IPS DF 4.7 (cell line): Measurements from ENCODE around the gene MOXD1.
"Not testable (repeated sequence)": the region's sequence is repeated elsewhere in the genome, so short reads cannot be mapped to it uniquely, and the experiment has no call there.

Experiments
- DNase-seq: peaks from one replicate; pipeline ENCODE4 v3.0.0-alpha.2; 2013; ENCODE audit warnings: low spot score; ENCODE audit errors: extremely low read depth

Gene MOXD1

GRCh38 chr6:132285004-132285780 is 116.1 kb downstream of the MOXD1 start:
- DNase-seq, result no peak

GRCh38 chr6:132282696-132283095 is 118.6 kb downstream of the MOXD1 start:
- DNase-seq, result no peak

GRCh38 chr6:132280436-132280835 is 120.8 kb downstream of the MOXD1 start:
- no peak for DNase-seq

- no peak for DNase-seq
Observed at GRCh38 chr6:132279592-132280139, 121.6 kb downstream of the MOXD1 start.

- no peak for DNase-seq
Observed at GRCh38 chr6:132275066-132275970, 126.0 kb downstream of the MOXD1 start.

GRCh38 chr6:132272776-132273175 is 128.5 kb downstream of the MOXD1 start:
- DNase-seq, result no peak

GRCh38 chr6:132270726-132271402 is 130.4 kb downstream of the MOXD1 start:
- DNase-seq, result no peak

- not testable (repeated sequence) for DNase-seq
Observed at GRCh38 chr6:132268666-132269065, 132.6 kb downstream of the MOXD1 start.

- no peak for DNase-seq
Observed at GRCh38 chr6:132268209-132268608, 133.1 kb downstream of the MOXD1 start.

- no peak for DNase-seq
Observed at GRCh38 chr6:132265451-132266097, 135.7 kb downstream of the MOXD1 start.

GRCh38 chr6:132264021-132264500 is 137.2 kb downstream of the MOXD1 start:
- DNase-seq, result no peak

GRCh38 chr6:132261354-132261753 is 139.9 kb downstream of the MOXD1 start:
- DNase-seq, result no peak

- no peak for DNase-seq
Observed at GRCh38 chr6:132259070-132259469, 142.2 kb downstream of the MOXD1 start.

- no peak for DNase-seq
Observed at GRCh38 chr6:132257561-132257960, 143.7 kb downstream of the MOXD1 start.

- DNase-seq, result no peak
Observed at GRCh38 chr6:132256457-132256856, 144.8 kb downstream of the MOXD1 start.

- DNase-seq, result no peak
Observed at GRCh38 chr6:132253906-132254305, 147.4 kb downstream of the MOXD1 start.

- no peak for DNase-seq
Observed at GRCh38 chr6:132253211-132253610, 148.1 kb downstream of the MOXD1 start.

GRCh38 chr6:132252113-132252512 is 149.2 kb downstream of the MOXD1 start:
- no peak for DNase-seq

- no peak for DNase-seq
Observed at GRCh38 chr6:132251711-132252110, 149.6 kb downstream of the MOXD1 start.

GRCh38 chr6:132247381-132248159 is 153.7 kb downstream of the MOXD1 start:
- no peak for DNase-seq
